GM18508 (cell line): ENCODE measurements around the gene HTRA3.

Experiments used
- ATAC-seq: cut with Tn5 transposase; IDR thresholded peaks from one replicate; pipeline ENCODE4 v1.9.1; 2021; ENCODE audit warnings: moderate number of reproducible peaks; ENCODE audit not compliant: insufficient read depth, unreplicated experiment

Gene HTRA3

DNA sequence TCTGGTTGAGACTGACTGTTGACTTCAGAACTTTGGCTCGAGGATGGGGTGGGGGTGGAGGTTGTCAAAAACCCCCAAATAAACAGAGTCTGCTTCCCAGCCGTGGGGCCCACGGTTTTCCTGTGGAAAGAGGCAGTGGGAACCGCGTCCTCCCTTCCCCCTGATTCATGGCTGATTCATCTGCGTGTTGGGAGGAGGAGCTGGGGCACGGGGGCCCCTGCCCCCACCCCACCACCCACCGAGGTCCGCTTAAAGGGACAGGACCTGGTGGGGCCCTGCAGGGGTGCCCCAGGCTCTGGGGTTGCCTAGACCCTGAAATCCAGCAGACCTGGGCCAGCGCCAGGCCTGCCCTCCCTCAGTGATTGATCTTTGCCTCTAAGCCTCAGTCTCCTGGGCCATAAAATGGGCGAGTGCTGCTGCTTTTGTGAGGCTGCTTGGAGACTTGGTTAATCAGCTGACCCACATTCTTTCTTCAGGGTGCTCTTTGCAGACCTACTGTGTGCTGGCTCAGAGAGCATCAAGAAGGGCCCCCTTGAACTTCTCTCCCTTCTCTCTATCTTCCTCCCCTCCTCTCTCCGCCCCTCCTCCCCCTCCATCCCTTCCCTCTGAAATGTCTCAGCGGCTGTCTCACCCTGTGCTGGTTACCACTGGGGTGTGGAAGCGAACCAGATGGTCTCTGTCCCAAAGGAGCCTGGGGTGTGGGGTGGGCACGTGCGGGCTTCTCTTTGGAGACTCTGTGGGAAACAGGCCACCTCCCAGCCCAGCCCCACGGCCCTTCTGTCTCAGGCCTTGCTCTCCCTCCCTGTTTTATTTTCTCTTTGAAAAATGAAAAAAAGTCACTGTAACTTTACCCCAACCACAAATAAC is 9.1 kb downstream of the HTRA3 start:
- ATAC-seq = no peak

- no peak for ATAC-seq
Measured at GRCh38 chr4:8279321-8280157, 10.0 kb downstream of the HTRA3 start.

DNA sequence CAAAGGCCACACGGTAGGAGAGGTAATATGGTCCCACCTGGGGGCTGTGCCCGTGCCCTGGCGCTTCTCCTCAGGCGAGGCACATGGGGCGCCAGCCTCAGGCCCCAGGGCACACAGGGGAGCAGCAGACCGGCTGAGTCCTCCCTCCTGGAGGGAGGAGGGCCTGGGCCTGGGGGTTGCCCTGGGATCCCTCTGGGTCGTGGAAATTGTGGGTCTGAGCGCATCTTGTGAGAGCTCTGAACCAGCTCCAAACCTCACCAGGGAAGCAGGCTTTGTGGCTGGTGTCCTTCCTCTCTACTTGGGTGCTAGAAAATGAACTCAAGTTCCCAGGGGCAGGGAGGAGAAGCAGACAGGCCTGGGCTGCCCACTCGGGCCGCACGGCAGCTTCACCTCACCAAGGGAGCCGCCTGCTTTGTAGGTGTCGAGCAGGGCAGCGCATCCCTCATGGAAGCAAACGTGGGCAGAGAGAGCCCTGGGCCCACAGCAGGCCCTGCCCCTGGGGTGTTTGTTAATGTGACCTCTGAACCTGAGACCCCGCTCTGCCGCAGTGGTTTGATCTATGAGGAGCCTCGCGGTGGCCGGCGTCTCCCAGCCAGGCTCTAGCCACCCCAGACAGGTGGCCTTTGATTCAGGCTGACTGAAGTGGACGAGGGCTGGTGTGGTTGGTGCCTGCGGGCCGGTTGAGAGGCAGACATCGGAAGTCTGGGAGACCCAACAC is 10.8 kb downstream of the HTRA3 start:
- ATAC-seq = no peak

DNA sequence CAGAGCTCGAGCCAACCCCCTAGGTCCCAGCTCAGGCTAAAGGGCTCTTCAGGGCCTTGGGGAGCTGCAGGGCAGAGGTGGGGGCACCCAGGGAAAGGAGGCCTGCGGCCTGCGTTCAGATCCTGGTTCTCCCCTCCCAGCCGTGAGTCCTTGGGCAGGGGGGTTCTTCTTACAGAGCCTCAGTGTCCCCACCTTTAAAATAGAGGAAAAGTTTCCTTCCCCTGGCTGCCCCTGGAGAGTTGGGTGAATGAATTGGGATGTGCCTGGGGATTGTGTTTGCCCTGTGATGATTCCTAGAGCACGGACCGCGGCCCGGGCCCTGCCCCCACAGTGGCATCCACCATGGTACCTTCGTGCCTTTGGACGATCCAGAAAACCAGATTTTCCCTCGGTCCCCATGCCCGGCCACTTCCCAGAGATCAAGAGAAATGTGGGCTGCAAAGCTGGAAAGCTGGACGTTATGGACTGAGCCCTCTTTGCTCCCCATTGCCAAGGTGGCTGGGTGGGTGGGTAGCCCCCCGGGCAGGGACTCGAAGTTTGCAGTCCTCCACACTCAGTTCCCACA is 11.4 kb downstream of the HTRA3 start:
- ATAC-seq = no peak

DNA sequence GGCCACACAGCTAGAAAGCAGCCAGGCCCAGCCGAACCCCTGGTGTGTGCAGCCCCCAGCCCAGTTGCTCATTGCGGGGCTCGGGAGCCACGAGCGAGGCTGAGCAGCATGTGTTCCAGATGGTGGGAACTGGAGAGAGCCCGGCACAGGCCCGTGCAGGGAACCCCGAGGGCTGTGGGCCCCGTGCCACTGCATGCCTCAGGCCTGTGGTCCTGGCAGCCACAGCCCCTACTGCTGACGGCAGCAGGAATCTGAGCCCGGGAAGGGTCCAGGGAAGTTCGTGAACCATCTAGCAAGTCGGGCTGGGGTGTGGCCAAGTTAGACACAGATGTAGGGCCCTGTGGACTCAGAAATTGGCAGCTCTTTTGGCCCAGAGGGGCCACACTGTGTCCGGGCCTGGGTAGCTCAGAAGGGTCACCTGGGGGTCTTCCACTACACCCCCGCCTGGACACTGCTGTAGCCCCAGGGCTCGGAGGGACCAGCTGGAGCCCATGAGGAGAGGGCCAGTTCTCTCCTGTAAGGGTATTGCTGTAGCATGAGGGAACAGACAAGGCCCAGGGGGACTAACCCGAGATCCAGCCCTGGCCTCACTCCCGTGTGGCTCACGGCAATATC is 12.1 kb downstream of the HTRA3 start:
- ATAC-seq = no peak

DNA sequence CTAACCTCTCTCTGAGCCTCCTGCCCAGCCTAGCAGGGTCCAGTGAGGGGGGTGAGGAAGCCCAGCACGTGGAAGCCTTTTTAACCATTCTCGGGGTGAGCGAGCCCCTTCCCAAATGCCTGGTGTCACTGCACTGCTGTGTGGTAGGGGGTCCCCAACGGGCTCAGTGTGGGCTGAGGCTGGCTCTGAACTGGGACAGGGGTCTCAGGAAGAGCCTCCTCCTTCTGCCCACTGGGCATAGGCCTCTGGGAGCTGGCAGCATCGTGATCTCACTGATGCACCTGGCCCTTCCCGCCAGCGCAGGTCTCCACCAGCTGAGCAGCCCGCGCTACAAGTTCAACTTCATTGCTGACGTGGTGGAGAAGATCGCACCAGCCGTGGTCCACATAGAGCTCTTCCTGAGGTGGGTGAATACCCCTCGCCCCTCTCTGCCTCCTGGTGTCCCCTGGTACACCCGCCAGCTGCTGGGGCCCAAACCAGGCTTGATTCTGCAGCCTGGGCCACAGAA is 12.6 kb downstream of the HTRA3 start:
- ATAC-seq = no peak

GRCh38 chr4:8282742-8283141 is 13.2 kb downstream of the HTRA3 start:
- ATAC-seq = no peak

GRCh38 chr4:8283161-8283560 is 13.6 kb downstream of the HTRA3 start:
- ATAC-seq = no peak

DNA sequence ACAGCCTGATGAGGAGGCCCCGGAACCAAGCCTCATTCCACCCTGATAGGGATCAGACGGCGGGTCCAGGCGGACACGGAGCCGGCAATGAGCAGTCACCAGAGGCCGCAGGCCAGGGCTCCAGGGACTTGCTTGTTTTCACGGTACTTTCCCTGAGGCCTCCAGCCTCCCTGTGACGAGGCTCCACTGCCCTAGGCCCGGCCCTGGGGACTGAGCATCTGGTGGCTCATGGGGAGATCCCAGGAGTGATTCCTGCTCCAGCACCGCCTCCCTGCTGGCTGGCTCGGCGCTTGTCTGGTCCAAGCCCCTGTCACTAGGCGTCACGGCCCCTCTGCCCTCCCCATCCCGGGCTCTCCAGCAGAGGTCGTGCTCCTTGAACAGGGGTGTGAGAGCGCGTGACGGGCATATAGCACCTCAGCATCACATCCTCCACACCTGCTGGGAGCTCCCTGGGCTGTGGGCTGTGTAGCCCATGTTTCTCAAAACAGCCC is 14.1 kb downstream of the HTRA3 start:
- ATAC-seq = no peak

DNA sequence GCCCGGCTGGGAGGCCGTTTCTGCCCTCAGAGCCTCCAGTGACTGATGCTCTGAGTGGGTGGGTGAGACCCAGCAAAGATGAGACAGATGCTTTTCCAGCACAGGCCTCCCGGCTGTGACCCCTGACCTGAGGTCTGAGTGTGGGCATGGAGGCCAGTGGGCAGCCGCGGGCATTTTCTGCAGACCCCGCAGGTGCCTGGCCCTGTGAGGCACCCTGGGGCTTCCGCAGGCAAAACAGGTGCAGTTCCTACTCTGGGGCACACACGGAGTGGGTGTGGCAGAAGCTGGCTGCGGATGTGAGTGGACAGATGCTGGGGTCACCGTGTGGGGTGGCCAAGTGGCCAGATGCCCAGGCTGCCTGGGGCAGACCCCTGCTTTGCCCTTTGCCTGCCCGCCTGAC is 14.8 kb downstream of the HTRA3 start:
- ATAC-seq = no peak

- no peak for ATAC-seq
Measured at GRCh38 chr4:8285143-8285975, 15.8 kb downstream of the HTRA3 start.

DNA sequence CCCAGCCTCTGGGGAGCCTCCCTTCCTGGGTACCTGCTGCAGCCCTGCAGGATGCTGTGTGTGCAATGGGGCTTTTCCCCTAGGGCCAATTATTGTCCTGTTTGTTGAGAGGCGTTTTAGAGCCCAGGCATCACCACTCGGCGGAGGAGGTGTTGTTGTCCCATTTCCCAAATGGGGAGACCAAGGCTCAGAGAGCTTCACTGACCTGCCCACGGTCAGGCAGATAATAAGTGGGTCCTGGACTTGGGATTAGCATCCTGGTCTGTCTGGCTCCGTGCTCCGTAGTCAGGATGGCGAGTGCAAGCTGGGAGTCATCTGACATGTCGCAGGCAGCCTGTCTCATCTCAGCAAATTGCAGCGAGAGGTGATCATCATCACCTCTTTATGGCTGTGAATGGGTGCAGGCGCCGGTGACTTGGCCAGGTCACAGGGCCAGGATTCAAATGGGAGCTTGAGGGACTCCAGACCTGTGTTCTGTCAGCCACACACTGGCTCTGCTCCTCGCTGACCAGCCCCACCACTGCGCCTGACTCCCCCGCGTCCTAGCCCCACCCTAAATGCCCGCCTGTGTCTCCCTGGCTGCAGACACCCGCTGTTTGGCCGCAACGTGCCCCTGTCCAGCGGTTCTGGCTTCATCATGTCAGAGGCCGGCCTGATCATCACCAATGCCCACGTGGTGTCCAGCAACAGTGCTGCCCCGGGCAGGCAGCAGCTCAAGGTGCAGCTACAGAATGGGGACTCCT is 16.6 kb downstream of the HTRA3 start:
- no peak for ATAC-seq

GRCh38 chr4:8286719-8287342 is 17.3 kb downstream of the HTRA3 start:
- ATAC-seq = no peak

DNA sequence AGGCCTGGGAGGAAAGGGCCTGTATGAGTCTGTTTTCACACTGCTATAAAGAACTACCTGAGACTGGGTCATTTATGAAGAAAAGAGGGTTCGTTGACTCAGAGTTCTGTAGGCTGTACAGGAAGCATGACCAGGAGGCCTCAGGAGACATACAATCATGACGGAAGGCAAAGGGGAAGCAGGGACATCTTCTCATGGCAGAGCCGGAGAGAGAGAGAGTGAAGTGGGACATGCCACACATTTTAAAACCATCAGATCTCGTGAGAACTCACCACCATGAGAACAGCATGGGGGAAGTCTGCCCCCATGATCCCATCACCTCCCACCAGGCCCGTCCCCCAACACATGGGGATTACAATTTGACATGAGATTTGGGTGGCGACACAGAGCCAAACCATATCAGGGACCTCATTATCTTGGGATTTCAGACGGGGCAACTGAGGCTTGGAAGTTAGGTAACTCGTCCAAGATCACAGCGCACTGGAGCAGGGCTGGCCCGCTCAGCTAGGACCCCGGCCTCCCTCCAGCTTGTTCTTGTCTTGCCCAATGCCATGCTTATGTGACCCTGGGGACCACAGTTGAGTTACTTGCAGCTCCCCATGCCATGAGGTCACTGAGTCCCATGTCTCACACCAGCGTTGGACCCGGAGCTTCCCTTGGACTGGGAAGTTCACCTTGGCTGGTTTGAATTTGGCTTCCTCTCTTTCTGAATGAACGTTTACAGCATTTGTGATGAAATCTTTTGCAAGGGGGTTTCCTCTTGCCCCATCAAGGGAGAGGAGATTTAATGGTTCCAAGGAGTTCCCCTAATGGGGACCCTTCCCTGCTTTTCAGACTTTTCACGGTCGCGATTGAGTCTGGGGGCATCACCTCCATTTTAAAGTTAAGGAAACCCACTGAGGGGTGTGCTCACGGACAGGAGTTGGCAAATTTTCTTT is 18.1 kb downstream of the HTRA3 start:
- ATAC-seq = no peak

- ATAC-seq = no peak
Measured at GRCh38 chr4:8289151-8289750, 19.7 kb downstream of the HTRA3 start.

DNA sequence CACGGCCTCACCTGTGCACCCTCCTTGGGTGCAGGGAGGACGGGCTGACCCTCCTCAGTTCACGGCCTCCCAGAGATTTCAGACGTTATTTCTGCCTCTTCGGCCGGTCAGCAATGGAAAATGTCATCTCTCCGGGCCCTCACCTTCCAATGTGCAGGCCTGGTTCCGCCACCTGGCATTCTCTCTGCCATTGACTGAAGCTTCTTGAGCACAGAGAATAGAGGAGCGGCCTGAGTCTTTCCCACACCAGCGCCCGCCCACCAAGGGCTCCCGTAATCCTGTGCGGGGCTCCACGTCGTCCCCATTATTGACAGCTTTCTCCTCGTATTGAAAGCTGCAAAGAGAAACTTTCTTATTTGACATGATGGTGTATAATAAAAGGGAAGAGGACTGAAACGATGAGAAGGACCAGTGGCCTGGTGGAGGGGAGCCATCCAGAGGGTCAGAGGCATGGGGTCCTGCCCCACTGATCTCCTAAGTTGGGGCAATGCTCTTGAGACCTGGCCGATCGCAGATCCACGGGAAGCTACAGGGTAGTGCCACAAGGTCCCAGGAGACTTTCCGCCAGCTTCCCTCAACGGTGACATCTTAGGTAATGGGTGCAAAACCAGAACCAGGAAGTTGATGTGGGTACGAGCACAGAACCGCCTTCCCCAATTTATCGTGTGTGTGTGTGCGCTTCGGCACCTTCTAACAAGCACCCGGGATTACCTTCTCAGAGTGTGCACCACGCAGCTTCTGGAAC is 20.6 kb downstream of the HTRA3 start:
- no peak for ATAC-seq
